Measurements from ENCODE around the gene LRRTM2.
"Not testable (repeated sequence)": the region's sequence is repeated elsewhere in the genome, so short reads cannot be mapped to it uniquely, and the experiment has no call there.

LRRTM2 gene, protein sequence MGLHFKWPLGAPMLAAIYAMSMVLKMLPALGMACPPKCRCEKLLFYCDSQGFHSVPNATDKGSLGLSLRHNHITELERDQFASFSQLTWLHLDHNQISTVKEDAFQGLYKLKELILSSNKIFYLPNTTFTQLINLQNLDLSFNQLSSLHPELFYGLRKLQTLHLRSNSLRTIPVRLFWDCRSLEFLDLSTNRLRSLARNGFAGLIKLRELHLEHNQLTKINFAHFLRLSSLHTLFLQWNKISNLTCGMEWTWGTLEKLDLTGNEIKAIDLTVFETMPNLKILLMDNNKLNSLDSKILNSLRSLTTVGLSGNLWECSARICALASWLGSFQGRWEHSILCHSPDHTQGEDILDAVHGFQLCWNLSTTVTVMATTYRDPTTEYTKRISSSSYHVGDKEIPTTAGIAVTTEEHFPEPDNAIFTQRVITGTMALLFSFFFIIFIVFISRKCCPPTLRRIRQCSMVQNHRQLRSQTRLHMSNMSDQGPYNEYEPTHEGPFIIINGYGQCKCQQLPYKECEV

DNA sequence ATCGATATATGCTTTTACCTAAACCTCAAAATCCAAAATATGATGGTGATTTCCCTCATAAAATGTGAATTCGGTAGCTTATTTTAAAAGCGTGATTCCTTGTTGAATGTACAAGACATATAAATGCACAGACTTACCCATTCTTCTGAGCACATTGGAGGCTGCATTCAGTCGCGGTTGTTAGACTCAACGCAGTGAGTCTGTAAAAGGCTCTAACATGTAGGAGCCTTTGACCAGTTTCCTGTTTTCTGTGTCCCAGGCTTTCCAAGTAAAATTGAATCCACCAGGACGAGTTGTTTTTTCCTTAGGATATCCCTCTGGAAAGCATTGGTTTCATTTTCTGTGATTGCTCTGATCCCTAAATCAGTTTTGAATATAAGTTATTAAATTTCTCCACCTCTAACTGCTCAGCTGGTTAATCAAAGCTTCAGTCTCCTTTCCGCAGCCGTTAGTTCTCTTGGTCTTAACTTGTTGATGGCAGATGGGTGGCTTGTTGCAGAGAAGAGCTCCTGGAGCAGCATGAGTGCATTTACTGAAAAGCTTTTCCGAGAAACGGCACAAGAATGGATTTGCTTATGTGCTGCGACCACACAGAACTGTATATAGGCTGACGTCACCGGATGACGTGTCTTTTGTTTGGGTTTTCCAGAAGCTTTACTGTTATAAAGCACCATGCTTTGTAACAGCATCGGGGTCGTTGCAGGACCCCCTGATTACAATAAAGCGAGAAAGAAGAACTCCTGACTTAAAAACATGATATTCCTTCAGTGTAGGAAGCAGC lies at the start of gene LRRTM2:
Gene LRRTM2 (minus strand): TSS at position 565 of the 781 bp plus-strand sequence. CDS start 424 bp downstream, at position 141.
- DNase-seq (ENCODE audit: low read depth): peak; percentile 81
- H3K4me3 ChIP-seq (ENCODE audit: low read length): peak within 1 kb of the TSS; percentile 40
- TF ChIP-seq, protein P1, sequence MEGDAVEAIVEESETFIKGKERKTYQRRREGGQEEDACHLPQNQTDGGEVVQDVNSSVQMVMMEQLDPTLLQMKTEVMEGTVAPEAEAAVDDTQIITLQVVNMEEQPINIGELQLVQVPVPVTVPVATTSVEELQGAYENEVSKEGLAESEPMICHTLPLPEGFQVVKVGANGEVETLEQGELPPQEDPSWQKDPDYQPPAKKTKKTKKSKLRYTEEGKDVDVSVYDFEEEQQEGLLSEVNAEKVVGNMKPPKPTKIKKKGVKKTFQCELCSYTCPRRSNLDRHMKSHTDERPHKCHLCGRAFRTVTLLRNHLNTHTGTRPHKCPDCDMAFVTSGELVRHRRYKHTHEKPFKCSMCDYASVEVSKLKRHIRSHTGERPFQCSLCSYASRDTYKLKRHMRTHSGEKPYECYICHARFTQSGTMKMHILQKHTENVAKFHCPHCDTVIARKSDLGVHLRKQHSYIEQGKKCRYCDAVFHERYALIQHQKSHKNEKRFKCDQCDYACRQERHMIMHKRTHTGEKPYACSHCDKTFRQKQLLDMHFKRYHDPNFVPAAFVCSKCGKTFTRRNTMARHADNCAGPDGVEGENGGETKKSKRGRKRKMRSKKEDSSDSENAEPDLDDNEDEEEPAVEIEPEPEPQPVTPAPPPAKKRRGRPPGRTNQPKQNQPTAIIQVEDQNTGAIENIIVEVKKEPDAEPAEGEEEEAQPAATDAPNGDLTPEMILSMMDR (conservative IDR thresholded peaks at IDR 0.05; ENCODE audit: low read depth, low read length): no peak

DNA sequence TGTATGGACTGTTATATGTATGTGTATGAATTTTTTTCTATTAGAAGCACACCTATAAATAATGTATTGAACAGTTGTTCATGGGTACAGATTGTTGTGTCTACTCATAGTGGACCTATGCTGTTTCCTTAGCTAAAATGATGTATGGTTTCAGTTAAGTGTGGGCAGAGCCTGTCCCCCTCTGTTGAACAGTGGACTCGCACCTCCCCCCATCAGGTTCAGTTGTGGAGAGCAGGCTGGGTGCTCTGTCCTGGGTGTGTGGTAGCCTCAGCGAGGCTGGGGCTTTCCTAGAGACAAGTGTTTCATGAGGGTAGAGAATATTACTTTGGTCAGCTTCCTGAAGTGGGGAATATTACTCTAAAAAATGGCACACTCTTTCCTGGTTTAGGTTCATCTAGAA lies 47.4 kb upstream of the LRRTM2 start:
- TF ChIP-seq, protein P1 (conservative IDR thresholded peaks at IDR 0.05; ENCODE audit: low read depth, low read length): peak; percentile 2

DNA sequence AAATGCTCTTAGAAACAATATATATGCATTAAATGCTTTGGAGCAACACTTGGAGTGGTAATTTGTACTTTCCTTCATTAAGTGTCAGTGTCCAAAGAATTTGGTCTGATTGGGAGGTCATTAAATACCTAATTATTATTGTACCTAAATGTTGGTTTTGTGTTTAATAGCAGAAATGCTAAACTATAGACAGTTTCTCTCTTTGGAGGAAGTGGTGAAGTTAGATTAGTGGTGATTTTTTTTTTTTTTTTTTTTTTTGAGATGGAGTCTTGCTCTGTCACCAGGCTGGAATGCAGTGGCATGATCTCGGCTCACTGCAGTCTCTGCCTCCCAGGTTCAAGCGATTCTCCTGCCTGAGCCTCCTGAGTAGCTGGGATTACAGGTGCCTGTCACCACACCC lies 46.2 kb upstream of the LRRTM2 start:
- not testable (repeated sequence) for DNase-seq (ENCODE audit: low read depth)

More for the DNA sequence above, 47.4 kb upstream of the LRRTM2 start:
- H3K4me3 ChIP-seq (ENCODE audit: low read length): no peak overlapping the region
- no peak for DNase-seq (ENCODE audit: low read depth)

DNA sequence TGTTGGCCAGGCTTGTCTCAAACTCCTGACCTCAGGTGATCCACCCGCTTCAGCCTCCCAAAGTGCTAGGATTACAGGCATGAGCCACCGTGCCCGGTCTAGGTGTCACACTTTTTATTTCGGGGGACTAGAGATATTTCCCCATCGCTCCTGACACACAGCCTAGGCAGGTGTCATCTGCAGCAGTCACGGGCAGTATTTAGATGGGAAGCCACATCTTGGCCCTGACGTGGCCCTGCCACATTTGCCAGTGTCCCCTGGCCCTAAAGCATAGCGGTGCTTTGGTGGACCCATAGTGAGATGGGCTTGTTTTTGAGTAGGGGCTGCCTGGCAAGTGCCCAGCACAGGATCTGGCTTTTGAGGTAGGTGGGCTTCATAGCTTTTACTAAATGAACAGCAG lies 45.0 kb upstream of the LRRTM2 start:
- DNase-seq (ENCODE audit: low read depth): no peak
- TF ChIP-seq, protein P1 (conservative IDR thresholded peaks at IDR 0.05; ENCODE audit: low read depth, low read length): no peak
- no peak overlapping the region for H3K4me3 ChIP-seq (ENCODE audit: low read length)

More for the DNA sequence above, 46.2 kb upstream of the LRRTM2 start:
- not testable (repeated sequence) for H3K4me3 ChIP-seq (ENCODE audit: low read length)

DNA sequence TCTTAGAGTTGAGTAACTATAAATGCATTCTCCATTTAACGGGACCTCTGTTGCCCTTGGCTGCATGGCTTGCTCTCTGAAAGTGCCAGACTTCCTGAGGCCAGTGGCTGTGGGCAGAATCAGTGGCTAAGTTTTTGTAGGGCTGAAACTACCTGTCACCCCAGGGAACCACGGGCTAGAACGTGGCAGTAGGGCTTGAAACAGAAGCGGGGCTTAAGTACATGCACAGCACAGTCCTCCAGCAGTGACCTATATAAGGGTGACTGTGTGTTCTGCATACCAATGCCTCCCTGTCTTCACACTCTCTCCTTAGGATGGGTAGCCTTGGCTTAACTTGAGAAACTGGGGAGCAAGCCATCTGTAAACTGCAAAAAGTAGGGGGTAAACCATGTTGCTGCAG lies 43.6 kb upstream of the LRRTM2 start:
- DNase-seq (ENCODE audit: low read depth): no peak
- TF ChIP-seq, protein P1 (conservative IDR thresholded peaks at IDR 0.05; ENCODE audit: low read depth, low read length): no peak
- H3K4me3 ChIP-seq (ENCODE audit: low read length): no peak overlapping the region

DNA sequence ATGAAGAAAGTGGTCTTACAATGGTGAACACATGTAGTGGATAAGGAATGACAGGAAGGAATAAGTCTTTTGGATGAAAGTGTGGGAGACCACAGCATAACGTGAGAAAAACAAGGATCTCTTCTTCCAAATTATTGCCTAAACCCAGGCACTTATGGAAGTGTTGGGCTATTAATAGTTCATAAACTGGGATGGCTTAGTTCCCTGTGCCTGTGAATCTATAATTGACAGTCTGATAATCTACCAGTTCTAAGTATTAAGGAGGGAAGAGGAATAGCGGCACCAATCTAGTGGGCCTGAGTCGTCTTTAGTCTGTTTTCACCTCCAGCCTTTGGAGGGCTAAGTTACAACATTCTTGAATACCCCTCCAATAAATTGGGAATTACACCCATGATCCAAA lies 39.2 kb upstream of the LRRTM2 start:
- TF ChIP-seq, protein P1 (conservative IDR thresholded peaks at IDR 0.05; ENCODE audit: low read depth, low read length): no peak
- DNase-seq (ENCODE audit: low read depth): no peak
- no peak overlapping the region for H3K4me3 ChIP-seq (ENCODE audit: low read length)

DNA sequence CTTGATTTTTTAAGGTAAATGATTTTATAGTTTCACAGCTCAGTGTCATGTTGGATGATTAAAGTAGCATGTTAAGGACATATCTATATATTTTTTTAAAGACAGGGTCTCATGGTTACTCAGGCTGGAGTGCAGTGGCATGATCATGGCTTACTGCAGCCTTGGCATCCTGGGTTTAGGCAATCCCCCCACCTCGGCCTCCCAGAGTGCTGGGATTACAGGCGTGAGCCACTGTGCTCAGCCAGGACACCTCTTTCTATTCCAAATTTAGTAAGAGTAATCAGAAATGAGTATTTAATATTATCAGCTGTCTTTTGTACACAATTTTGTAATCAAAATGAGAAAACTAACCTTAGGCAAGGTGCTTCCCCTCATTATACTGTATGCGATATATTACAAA lies 38.6 kb upstream of the LRRTM2 start:
- TF ChIP-seq, protein P1 (conservative IDR thresholded peaks at IDR 0.05; ENCODE audit: low read depth, low read length): no peak
- H3K4me3 ChIP-seq (ENCODE audit: low read length): no peak overlapping the region
- DNase-seq (ENCODE audit: low read depth): no peak

Measured in retinal pigment epithelial cell (primary cell).